Kidney epithelial cell (primary cell): ENCODE data around the gene SLC9A7. TPM values are rescaled to one million over a fixed set of nuclear protein-coding genes. Genes with fewer than 3 reads are reported as not detected.
"Not testable (repeated sequence)": the region's sequence is repeated elsewhere in the genome, so short reads cannot be mapped to it uniquely, and the experiment has no call there.

Experiments used
- DNase-seq: peaks from one replicate; pipeline ENCODE4 v3.0.0-alpha.2; 2010; ENCODE audit warnings: low read depth
- H3K27me3 ChIP-seq: 2 replicates; pipeline ENCODE4 v1.6.0; 2011; ENCODE audit warnings: low read length; ENCODE audit not compliant: control insufficient read depth, insufficient read depth
- H3K36me3 ChIP-seq: 2 replicates; pipeline ENCODE4 v1.5.1; 2011; ENCODE audit warnings: low read length; ENCODE audit not compliant: control insufficient read depth, insufficient read depth
- H3K4me3 ChIP-seq: 2 replicates; pipeline ENCODE4 v1.5.1; 2011; ENCODE audit warnings: low read depth, mild to moderate bottlenecking, control low read depth, low read length
- total RNA-seq: library from RNA; depleted of rRNA; stranded (reverse); fragments of >200 nt; gene quantifications from 2 replicates; pipeline ENCODE4 v1.2.3, GENCODE V29; 2015
- TF ChIP-seq, protein P1 (sequence below): IDR thresholded peaks from 2 replicates; pipeline ENCODE4 v1.5.1; 2011; ENCODE audit warnings: mild to moderate bottlenecking, moderate library complexity, low read length, control low read depth, inconsistent platforms; ENCODE audit not compliant: insufficient read depth, poor library complexity, severe bottlenecking

The SLC9A7 gene
- total RNA-seq, 1 donor from 2014 or later, result 9.8 TPM

DNA sequence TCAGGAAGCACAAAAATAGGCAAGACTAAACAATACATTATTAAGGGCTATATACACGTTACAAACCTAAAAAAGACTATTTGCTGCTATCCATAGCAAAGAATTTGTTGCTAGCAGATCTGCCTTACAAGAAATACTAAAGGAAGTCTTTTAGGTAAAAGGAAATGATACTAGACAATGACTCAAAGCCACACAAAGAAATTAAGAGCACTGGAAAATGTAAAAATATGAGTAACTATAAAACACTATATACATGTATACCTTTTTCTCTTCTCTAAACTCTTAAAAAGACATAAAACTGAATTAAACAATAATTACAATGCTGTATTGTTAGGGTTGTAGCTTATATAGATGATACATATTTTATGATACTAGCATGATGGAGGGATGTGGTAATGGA is 25.7 kb downstream of the SLC9A7 start:
- no peaks in the 10 kb centered on the region for H3K27me3 ChIP-seq
- no peaks in the 10 kb centered on the region for H3K36me3 ChIP-seq
- no peak overlapping the region for H3K4me3 ChIP-seq
- DNase-seq, result no peak
- TF ChIP-seq, protein P1, sequence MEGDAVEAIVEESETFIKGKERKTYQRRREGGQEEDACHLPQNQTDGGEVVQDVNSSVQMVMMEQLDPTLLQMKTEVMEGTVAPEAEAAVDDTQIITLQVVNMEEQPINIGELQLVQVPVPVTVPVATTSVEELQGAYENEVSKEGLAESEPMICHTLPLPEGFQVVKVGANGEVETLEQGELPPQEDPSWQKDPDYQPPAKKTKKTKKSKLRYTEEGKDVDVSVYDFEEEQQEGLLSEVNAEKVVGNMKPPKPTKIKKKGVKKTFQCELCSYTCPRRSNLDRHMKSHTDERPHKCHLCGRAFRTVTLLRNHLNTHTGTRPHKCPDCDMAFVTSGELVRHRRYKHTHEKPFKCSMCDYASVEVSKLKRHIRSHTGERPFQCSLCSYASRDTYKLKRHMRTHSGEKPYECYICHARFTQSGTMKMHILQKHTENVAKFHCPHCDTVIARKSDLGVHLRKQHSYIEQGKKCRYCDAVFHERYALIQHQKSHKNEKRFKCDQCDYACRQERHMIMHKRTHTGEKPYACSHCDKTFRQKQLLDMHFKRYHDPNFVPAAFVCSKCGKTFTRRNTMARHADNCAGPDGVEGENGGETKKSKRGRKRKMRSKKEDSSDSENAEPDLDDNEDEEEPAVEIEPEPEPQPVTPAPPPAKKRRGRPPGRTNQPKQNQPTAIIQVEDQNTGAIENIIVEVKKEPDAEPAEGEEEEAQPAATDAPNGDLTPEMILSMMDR, result no peak

- no peak for DNase-seq
- Histone ChIP-seq H3K4me3 (no peak overlapping the region), H3K27me3 (no peaks in the 10 kb centered on the region), H3K36me3 (no peaks in the 10 kb centered on the region)
- TF ChIP-seq, protein P1, result no peak
These were observed 28.2 kb downstream of the SLC9A7 start for GRCh38 chrX:46730765-46731164.

GRCh38 chrX:46727441-46727840 is 31.5 kb downstream of the SLC9A7 start:
- Histone ChIP-seq H3K27me3 (no peaks in the 10 kb centered on the region), H3K36me3 (no peaks in the 10 kb centered on the region), H3K4me3 (no peak overlapping the region)
- TF ChIP-seq, protein P1, result no peak
- no peak for DNase-seq

DNA sequence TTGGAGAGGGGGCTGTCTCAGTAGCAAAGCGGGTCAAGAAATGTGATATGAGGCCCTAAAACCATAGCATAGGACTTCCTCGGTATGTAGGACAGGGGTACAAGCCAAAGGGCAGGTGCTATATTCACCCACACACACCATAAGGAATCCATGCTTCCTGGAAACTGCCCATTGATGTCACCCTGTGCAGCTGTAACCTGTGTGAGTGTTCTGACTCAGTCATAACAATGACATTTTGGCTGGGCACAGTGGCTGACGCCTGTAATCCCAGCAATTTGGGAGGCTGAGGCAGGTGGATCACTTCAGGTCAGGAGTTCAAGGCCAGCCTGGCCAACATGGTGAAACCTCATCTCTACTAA is 35.4 kb downstream of the SLC9A7 start:
- not testable (repeated sequence) for H3K36me3 ChIP-seq, H3K27me3 ChIP-seq, DNase-seq, H3K4me3 ChIP-seq

- Histone ChIP-seq H3K27me3 (no peaks in the 10 kb centered on the region), H3K4me3 (no peak overlapping the region), H3K36me3 (no peaks in the 10 kb centered on the region)
- no peak for DNase-seq
- TF ChIP-seq, protein P1, result no peak
These were observed 36.0 kb downstream of the SLC9A7 start for GRCh38 chrX:46722742-46723568.

- H3K4me3 ChIP-seq, result no peak overlapping the region
- TF ChIP-seq, protein P1, result no peak
- no peaks in the 10 kb centered on the region for H3K36me3 ChIP-seq
- H3K27me3 ChIP-seq, result no peaks in the 10 kb centered on the region
- DNase-seq, result no peak
These were observed 42.1 kb downstream of the SLC9A7 start for GRCh38 chrX:46716796-46717195.
